Adrenal gland (tissue), 12 donors: ENCODE results near the gene SNX30. TPM values are rescaled to one million over a fixed set of nuclear protein-coding genes. Genes with fewer than 3 reads are reported as not detected.

Experiments used
- DNase-seq, 7 donors: peaks; one replicate each; pipeline ENCODE4 v3.0.0-alpha.2; 2019 to 2020
- H3K27ac ChIP-seq, 5 donors: fragments of 200-600 bp; sonication (generic) in 4 of 5; 1 replicate in 3 of 5; 2 replicates in 2 of 5; pipeline versions ENCODE4 v1.5.1 to v1.8.0; 2016 to 2020; ENCODE audit warnings: mild to moderate bottlenecking in 1 of 5
- H3K27me3 ChIP-seq: fragments of 200-600 bp; 2 replicates; pipeline ENCODE4 v1.8.0; 2021
- H3K36me3 ChIP-seq, 2 donors: fragments of 200-600 bp; replicated peaks in 1 of 2; 1 replicate in 1 of 2; 2 replicates in 1 of 2; pipeline versions ENCODE4 v1.5.1 to v1.8.0; 2018 to 2022
- H3K4me1 ChIP-seq, 2 donors: fragments of 200-600 bp; replicated peaks in 1 of 2; 1 replicate in 1 of 2; 2 replicates in 1 of 2; pipeline versions ENCODE4 v1.5.1 to v1.8.0; 2018 to 2021
- H3K4me3 ChIP-seq, 4 donors: fragments of 200-600 bp; sonication (generic) in 3 of 4; one replicate each; pipeline ENCODE4 v1.5.1; 2016 to 2018
- H3K9me3 ChIP-seq, 3 donors: fragments of 200-600 bp; sonication (generic) in 1 of 3; replicated peaks in 1 of 3; 1 replicate in 2 of 3; 2 replicates in 1 of 3; pipeline versions ENCODE4 v1.5.1 to v1.8.0; 2016 to 2021
- POLR2A ChIP-seq, 2 donors: fragments of 450-650 bp; IDR thresholded peaks; one replicate each; pipeline ENCODE4 v1.6.1; 2017; ENCODE audit warnings: antibody characterized with exemption in 2 of 2, mild to moderate bottlenecking in 2 of 2, moderate library complexity in 1 of 2
- WGBS, 4 donors: extraction: QIAGEN DNeasy Blood & Tissue Kit in 2 of 4; methylation state at CpG; one replicate each; pipeline versions ENCODE4 v1.1.5 to v1.1.7; 2013 to 2017; 5-methylcytosine and 5-hydroxymethylcytosine counted together
- intact Hi-C, 2 donors: fragments of 100-400 bp; cut with DNase I; formaldehyde crosslinking; loops; one replicate each; pipeline versions ENCODE4 v1.14.1 to v1.15.0; 2022 to 2023
- polyA plus RNA-seq, 3 donors: library from polyadenylated mRNA; stranded (reverse); fragments of 200-250 nt in 2 of 3; fragments of 350-450 nt in 1 of 3; fragmentation: Illumina TruSeq in 1 of 3; extraction: RNeasy Lipid Tissue Mini Kit (QIAGEN cat#74804) in 1 of 3; gene quantifications; one replicate each; pipeline ENCODE4 v1.2.3, GENCODE V29; 2013 to 2014
- total RNA-seq, 9 donors: library from RNA; depleted of rRNA in 4 of 9; stranded (reverse); fragments of >200 nt in 4 of 9; fragments of 120-200 nt in 1 of 9; fragmentation: NEBNext Ultra II Directional in 1 of 9; extraction: Animal tissue kit (Norgen Biotek cat#: 25700) in 1 of 9; gene quantifications; one replicate each; pipeline versions ENCODE4 v1.1.0 to v1.2.4, GENCODE V29; 2013 to 2023
- TF ChIP-seq, protein P1 (sequence below), 6 experiments: fragments of 450-650 bp in 4 of 6; fragments of 200-600 bp in 2 of 6; sonication (generic) in 1 of 6; IDR thresholded peaks; 1 replicate in 5 of 6; 2 replicates in 1 of 6; pipeline versions ENCODE4 v1.5.1 to v1.8.0; 2016 to 2021; ENCODE audit warnings: antibody characterized with exemption in 6 of 6, mild to moderate bottlenecking in 2 of 6, moderate library complexity in 1 of 6
- donor health status: healthy with polysubstance abuse.
- donor health status: Bipolar disorder and iron deficiency.
- donor health status: DM: yes; HTN: yes; CAD: no.
- donor health status: DM: no; HTN: no; CAD: no.
- donor health status: DM: no; HTN: no; CAD: no.
- donor health status: DM: yes; HTN: yes; CAD: no.

SNX30 gene
- total and polyA plus RNA-seq, 12 donors: 0.84 to 12.3 (median 8.8) TPM

- no peak overlapping the region for H3K27ac ChIP-seq
- H3K4me3 ChIP-seq: no peak overlapping the region
- H3K36me3 ChIP-seq: no peaks in the 10 kb centered on the region
- H3K4me1 ChIP-seq: no peaks in the 10 kb centered on the region
- no peak for DNase-seq
- 84 to 95% (median 89%) methylated on average over 12 to 14 of the region's 14 CpGs for WGBS, 4 donors
- no peaks in the 10 kb centered on the region for H3K9me3 ChIP-seq
- no peaks in the 10 kb centered on the region for H3K27me3 ChIP-seq
- TF ChIP-seq POLR2A (IDR thresholded peaks at IDR 0.05): no peak
- TF ChIP-seq, protein P1, sequence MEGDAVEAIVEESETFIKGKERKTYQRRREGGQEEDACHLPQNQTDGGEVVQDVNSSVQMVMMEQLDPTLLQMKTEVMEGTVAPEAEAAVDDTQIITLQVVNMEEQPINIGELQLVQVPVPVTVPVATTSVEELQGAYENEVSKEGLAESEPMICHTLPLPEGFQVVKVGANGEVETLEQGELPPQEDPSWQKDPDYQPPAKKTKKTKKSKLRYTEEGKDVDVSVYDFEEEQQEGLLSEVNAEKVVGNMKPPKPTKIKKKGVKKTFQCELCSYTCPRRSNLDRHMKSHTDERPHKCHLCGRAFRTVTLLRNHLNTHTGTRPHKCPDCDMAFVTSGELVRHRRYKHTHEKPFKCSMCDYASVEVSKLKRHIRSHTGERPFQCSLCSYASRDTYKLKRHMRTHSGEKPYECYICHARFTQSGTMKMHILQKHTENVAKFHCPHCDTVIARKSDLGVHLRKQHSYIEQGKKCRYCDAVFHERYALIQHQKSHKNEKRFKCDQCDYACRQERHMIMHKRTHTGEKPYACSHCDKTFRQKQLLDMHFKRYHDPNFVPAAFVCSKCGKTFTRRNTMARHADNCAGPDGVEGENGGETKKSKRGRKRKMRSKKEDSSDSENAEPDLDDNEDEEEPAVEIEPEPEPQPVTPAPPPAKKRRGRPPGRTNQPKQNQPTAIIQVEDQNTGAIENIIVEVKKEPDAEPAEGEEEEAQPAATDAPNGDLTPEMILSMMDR (IDR thresholded peaks at IDR 0.05): no peak
- intact Hi-C loops: no loop called here
Measured at GRCh38 chr9:112856843-112857242, 106.3 kb downstream of the SNX30 start.

- no peak overlapping the region for H3K4me3 ChIP-seq
- TF ChIP-seq, protein P1 (IDR thresholded peaks at IDR 0.05): no peak
- no peak for TF ChIP-seq POLR2A (IDR thresholded peaks at IDR 0.05)
- no peaks in the 10 kb centered on the region for H3K9me3 ChIP-seq
- 86 to 91% (median 89%) methylated on average over 6 of the region's 6 CpGs for WGBS, 4 donors
- no peaks in the 10 kb centered on the region for H3K36me3 ChIP-seq
- H3K27ac ChIP-seq: no peak overlapping the region
- no peaks in the 10 kb centered on the region for H3K27me3 ChIP-seq
- intact Hi-C loops: no loop called here
- DNase-seq: no peak
- H3K4me1 ChIP-seq: no peaks in the 10 kb centered on the region
Measured at GRCh38 chr9:112858005-112858404, 107.4 kb downstream of the SNX30 start.

DNA sequence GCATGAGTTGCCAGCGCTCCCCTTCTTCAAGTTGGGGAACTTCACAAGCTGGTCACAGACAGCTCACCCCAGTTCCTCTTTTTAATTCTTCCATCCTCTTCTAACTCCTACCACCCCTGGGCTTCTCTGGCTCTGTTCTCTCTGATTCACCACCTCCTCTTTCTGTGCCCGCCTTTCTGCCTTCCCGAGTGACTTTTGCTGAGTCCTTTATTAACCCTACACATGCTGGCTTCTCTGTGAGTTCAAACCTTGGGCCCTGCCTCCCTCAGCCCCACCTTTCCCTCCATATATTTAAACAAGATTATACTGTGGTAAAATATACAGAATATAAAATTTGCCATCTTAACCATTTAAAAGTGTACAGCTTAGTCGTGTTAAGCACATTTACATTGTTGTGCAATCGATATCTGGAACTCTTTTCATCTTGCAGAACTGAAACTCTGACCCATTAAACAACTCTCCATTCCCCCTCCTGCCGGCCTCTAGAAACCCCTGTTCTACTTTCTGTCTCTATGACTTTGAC, 108.1 kb downstream of the SNX30 start:
- H3K9me3 ChIP-seq: no peaks in the 10 kb centered on the region
- no peaks in the 10 kb centered on the region for H3K27me3 ChIP-seq
- H3K4me1 ChIP-seq: no peaks in the 10 kb centered on the region
- peak in 5 of 7 donors; percentile 18 to 56 (median 28) for DNase-seq
- no peaks in the 10 kb centered on the region for H3K36me3 ChIP-seq
- no peak overlapping the region for H3K4me3 ChIP-seq
- WGBS, 4 donors: 54 to 63% (median 58%) methylated on average over 6 of the region's 6 CpGs
- peak overlapping the region in 1 of 5 donors; percentile 6 for H3K27ac ChIP-seq
- intact Hi-C loops: no loop called here
- TF ChIP-seq POLR2A (IDR thresholded peaks at IDR 0.05): no peak
- TF ChIP-seq, protein P1 (IDR thresholded peaks at IDR 0.05): no peak

- Histone ChIP-seq H3K36me3 (no peaks in the 10 kb centered on the region), H3K4me1 (no peaks in the 10 kb centered on the region), H3K4me3 (no peak overlapping the region), H3K9me3 (no peaks in the 10 kb centered on the region), H3K27ac (no peak overlapping the region), H3K27me3 (no peaks in the 10 kb centered on the region)
- no peak for TF ChIP-seq POLR2A (IDR thresholded peaks at IDR 0.05)
- TF ChIP-seq, protein P1 (IDR thresholded peaks at IDR 0.05): no peak
- DNase-seq: no peak
- 73 to 88% (median 75%) methylated on average over 1 of the region's 1 CpG for WGBS, 4 donors
- intact Hi-C loops: no loop called here
Measured at GRCh38 chr9:112860451-112860850, 109.9 kb downstream of the SNX30 start.
